HepG2 (cell line): ENCODE measurements around the gene CTDSP1. TPM values are rescaled to one million over a fixed set of nuclear protein-coding genes. Genes with fewer than 3 reads are reported as not detected.

Experiments used
- ATF7 ChIP-seq, 2 experiments: fragments of 450-650 bp in 1 of 2; sonication (generic) in 1 of 2; formaldehyde crosslinking in 1 of 2; IDR thresholded peaks; 2 replicates each; pipeline versions ENCODE4 v1.4.0 to v1.6.1; 2016 to 2020; ENCODE audit warnings: antibody characterized with exemption in 1 of 2, mild to moderate bottlenecking in 1 of 2, missing genetic modification reagents in 1 of 2
- CHCHD3 ChIP-seq: sonication (generic); formaldehyde crosslinking; IDR thresholded peaks from 2 replicates; pipeline ENCODE4 v1.8.0; 2022; ENCODE audit warnings: mild to moderate bottlenecking, missing genetic modification reagents, moderate library complexity
- CREB1 ChIP-seq, 2 experiments: fragments of 450-650 bp in 1 of 2; IDR thresholded peaks; 2 replicates each; pipeline ENCODE4 v1.6.1; 2016 to 2017; ENCODE audit warnings: control low read depth in 1 of 2, mild to moderate bottlenecking in 1 of 2, missing compliant biosample characterization in 1 of 2, missing genetic modification characterization in 1 of 2
- DNMT1 ChIP-seq: sonication (generic); formaldehyde crosslinking; IDR thresholded peaks from 2 replicates; pipeline ENCODE4 v1.5.1; 2020; ENCODE audit warnings: mild to moderate bottlenecking, missing genetic modification reagents
- GTF2F1 ChIP-seq: fragments of 150-350 bp; IDR thresholded peaks from 2 replicates; pipeline ENCODE4 v1.6.1; 2014; ENCODE audit warnings: low read length
- HIC2 ChIP-seq: sonication (generic); formaldehyde crosslinking; IDR thresholded peaks from 2 replicates; pipeline ENCODE4 v1.9.0; 2022; ENCODE audit warnings: low read depth, missing genetic modification reagents
- HNF1B ChIP-seq: sonication (generic); formaldehyde crosslinking; IDR thresholded peaks from 2 replicates; pipeline ENCODE4 v1.5.1; 2020; ENCODE audit warnings: mild to moderate bottlenecking, moderate library complexity, missing genetic modification reagents
- RBM22 ChIP-seq: fragments of 200-400 bp; formaldehyde crosslinking; optimal IDR thresholded peaks from 2 replicates; pipeline ENCODE3; 2017; ENCODE audit warnings: mild to moderate bottlenecking, low read length, moderate library complexity
- TEAD3 ChIP-seq: optimal IDR thresholded peaks from 2 replicates; pipeline ENCODE3; 2016; ENCODE audit warnings: borderline replicate concordance
- ZMYM4 ChIP-seq: sonication (generic); formaldehyde crosslinking; IDR thresholded peaks from 2 replicates; pipeline ENCODE4 v1.8.1; 2023; ENCODE audit warnings: mild to moderate bottlenecking, missing genetic modification reagents
- ZNF224 ChIP-seq: sonication (generic); formaldehyde crosslinking; IDR thresholded peaks from 2 replicates; pipeline ENCODE4 v1.5.0; 2020; ENCODE audit warnings: mild to moderate bottlenecking, missing genetic modification reagents
- ZNF407 ChIP-seq: sonication (generic); formaldehyde crosslinking; IDR thresholded peaks from one replicate; pipeline ENCODE4 v1.5.1; 2020; ENCODE audit warnings: mild to moderate bottlenecking, missing genetic modification reagents; ENCODE audit errors: not compliant biosample characterization
- ZNF607 ChIP-seq: sonication (generic); formaldehyde crosslinking; IDR thresholded peaks from 2 replicates; pipeline ENCODE4 v1.5.1; 2020; ENCODE audit warnings: missing genetic modification reagents, mild to moderate bottlenecking, borderline replicate concordance
- ZSCAN9 ChIP-seq: IDR thresholded peaks from 2 replicates; pipeline ENCODE4 v1.6.1; 2016; ENCODE audit warnings: borderline replicate concordance
- polyA plus RNA-seq, 8 experiments: library from polyadenylated mRNA; depleted of rRNA in 3 of 8; stranded (reverse) in 7 of 8; unstranded in 1 of 8; fragments of >200 nt; fragmentation: Illumina TruSeq in 4 of 8; extraction: Trizol in 4 of 8; gene quantifications; 2 replicates each; pipeline versions ENCODE4 v1.2.1 to v1.2.3, GENCODE V29; 2011 to 2016; ENCODE audit warnings: low read depth in 4 of 8, missing spikeins in 1 of 8, mixed read lengths in 1 of 8; ENCODE audit not compliant: insufficient read depth in 1 of 8
- total RNA-seq, 5 experiments: library from RNA; depleted of rRNA; stranded (reverse); fragments of >200 nt; fragmentation: Illumina TruSeq; extraction: Trizol; gene quantifications; 2 replicates each; pipeline ENCODE4 v1.2.3, GENCODE V29; 2016; ENCODE audit warnings: low read depth in 1 of 5

CTDSP1 gene
- total and polyA plus RNA-seq, 2 of the 13 experiments (the other 11 are each of a cell fraction or from before 2014, with no cell fraction given), result 91.0 to 268 TPM

GRCh38 chr2:218396688-218397462 lies 2.8 kb upstream of the CTDSP1 start (continued):
- TF ChIP-seq ZNF407 (CRISPR knock-in tag) (peak; percentile 14), HIC2 (peak; percentile 72; the same call in 1 of the 2 replicates), RBM22 (peak; percentile 12), ZNF607 (CRISPR knock-in tag) (0 out of 2 replicates have a peak, but pooled peaks have one; percentile 7), ZMYM4 (peak; percentile 19; the same call in 1 of the 2 replicates), DNMT1 (no peak), ATF7 (IDR thresholded peaks at IDR 0.05) (no peak), ATF7 (CRISPR knock-in tag; IDR thresholded peaks at IDR 0.05) (no peak), HNF1B (CRISPR knock-in tag) (no peak), ZSCAN9 (peak; percentile 6; the same call in 1 of the 2 replicates), CREB1 (IDR thresholded peaks at IDR 0.05) (0 out of 2 replicates have a peak, but pooled peaks have one; percentile 30), CREB1 (CRISPR knock-in tag; IDR thresholded peaks at IDR 0.05) (no peak), ZNF224 (CRISPR knock-in tag) (no peak), TEAD3 (CRISPR knock-in tag) (peak; percentile 50), GTF2F1 (no peak), CHCHD3 (CRISPR knock-in tag) (peak; percentile 35; the same call in 1 of the 2 replicates)
